Measurements from ENCODE around the gene MED20. TPM values are rescaled to one million over a fixed set of nuclear protein-coding genes. Genes with fewer than 3 reads are reported as not detected.

Gene MED20
- total and polyA plus RNA-seq, 2 of the 4 experiments (the other 2 are of a cell fraction): 24.8 to 38.2 TPM

GRCh38 chr6:41934278-41935192 lies 13.6 kb upstream of the MED20 start (continued):
- no peak for TF ChIP-seq CHD1 (IDR thresholded peaks at IDR 0.05; ENCODE audit: low read depth, low read length)

- Histone ChIP-seq H3K4me1 (ENCODE audit: control insufficient read depth, insufficient read depth, low read length) (peaks cover 3% of the 10 kb centered on the region; the same call in 1 of the 2 replicates), H2BK15ac (ENCODE audit: low read depth, low read length) (no peak overlapping the region), H4K5ac (ENCODE audit: low read depth, low read length) (no peak overlapping the region), H2BK20ac (ENCODE audit: low read depth, low read length) (no peak overlapping the region), H3K27ac (ENCODE audit: insufficient read depth, low read length) (no peak overlapping the region), H3K9me1 (ENCODE audit: insufficient read depth, low read length) (no peaks in the 10 kb centered on the region), H4K8ac (ENCODE audit: low read depth in 2 of 2, low read length in 2 of 2) (no peak overlapping the region), H3K79me1 (ENCODE audit: low read depth in 1 of 2, low read length in 2 of 2) (peaks cover 32 to 55% of the 10 kb centered on the region in 2 experiments), H2BK120ac (ENCODE audit: low read depth, low read length) (no peak overlapping the region), H3K4me3 (ENCODE audit: insufficient read depth, low read depth, low read length) (no peak overlapping the region), H3K4me2 (ENCODE audit: low read depth, low read length) (no peak overlapping the region), H3K4ac (ENCODE audit: low read depth, low read length) (no peak overlapping the region), H3K36me3 (ENCODE audit: control insufficient read depth, insufficient read depth, low read length) (peaks cover 70% of the 10 kb centered on the region), H4K91ac (ENCODE audit: insufficient read depth, low read depth, low read length) (no peak overlapping the region), H3K18ac (ENCODE audit: low read depth, low read length) (no peak overlapping the region), H3K9me3 (ENCODE audit: control insufficient read depth, insufficient read depth, low read length) (no peaks in the 10 kb centered on the region), H2BK5ac (ENCODE audit: low read depth, low read length, poor library complexity, severe bottlenecking) (no peak overlapping the region), H2AFZ (replicated peaks; ENCODE audit: low read length, poor library complexity) (no peak overlapping the region), H2AK5ac (ENCODE audit: low read depth, low read length) (no peak overlapping the region), H3K9ac (ENCODE audit: low read depth, low read length) (no peak overlapping the region), H2AK9ac (replicated peaks; ENCODE audit: low read depth, low read length, poor library complexity) (no peak overlapping the region), H4K20me1 (ENCODE audit: insufficient read depth, low read length) (peaks cover 39% of the 10 kb centered on the region), H3K27me3 (ENCODE audit: control insufficient read depth, insufficient read depth, low read length) (no peaks in the 10 kb centered on the region), H3K14ac (replicated peaks; ENCODE audit: low read depth, low read length) (no peak overlapping the region), H3K56ac (ENCODE audit: extremely low read depth, insufficient read depth, low read length) (no peak overlapping the region), H3K23ac (ENCODE audit: low read depth, low read length) (no peak overlapping the region)
- intact Hi-C loops (cut with micrococcal nuclease): no loop called here
- ChIA-PET POLR2A (ENCODE audit: unreplicated experiment) (no interaction called here), CTCF (no interaction called here)
- in situ Hi-C loops (cut with MboI; ENCODE audit: low sequenced_read_pairs): loop anchor here (5.0 to 10.0 kb wide), 2 partner anchors 85 to 148 kb away; partner anchors contain the start of genes PRICKLE4 and TOMM6
- ATAC-seq (ENCODE audit: low read depth) (no peak), DNase-seq (no peak)
- WGBS, 2 experiments (ENCODE audit: extremely low coverage in 2 of 2, insufficient read length in 1 of 2): 94% methylated on average over 13 of the region's 15 CpGs; no CpG with 5 or more reads in 1 of the 2 experiments
- TF ChIP-seq RFX5 (IDR thresholded peaks at IDR 0.05; ENCODE audit: low read depth, low read length) (no peak), MAFK (IDR thresholded peaks at IDR 0.05; ENCODE audit: low read depth, low read length) (no peak), SMC3 (IDR thresholded peaks at IDR 0.05; ENCODE audit: low read depth, low read length) (no peak), RCOR1 (IDR thresholded peaks at IDR 0.05; ENCODE audit: insufficient replicate concordance, low read length) (no peak), CEBPB (IDR thresholded peaks at IDR 0.05; ENCODE audit: low read depth, low read length) (no peak), CHD1 (IDR thresholded peaks at IDR 0.05; ENCODE audit: low read depth, low read length) (no peak), MAZ (IDR thresholded peaks at IDR 0.05; ENCODE audit: borderline replicate concordance, low read depth, low read length) (no peak), RAD21 (IDR thresholded peaks at IDR 0.05; ENCODE audit: low read length) (no peak), FOS (IDR thresholded peaks at IDR 0.05; ENCODE audit: low read depth, low read length) (no peak), NFE2L2 (IDR thresholded peaks at IDR 0.05; ENCODE audit: low read depth, low read length) (no peak), POLR2A (IDR thresholded peaks at IDR 0.05; ENCODE audit: low read depth, low read length) (no peak), ELK1 (IDR thresholded peaks at IDR 0.05; ENCODE audit: borderline replicate concordance, low read depth, low read length) (no peak), CTCF (conservative IDR thresholded peaks at IDR 0.05; ENCODE audit: low read depth, low read length) (no peak), MXI1 (IDR thresholded peaks at IDR 0.05; ENCODE audit: borderline replicate concordance, low read depth, low read length) (no peak)
- no TSS peak for BruUV-seq (replicated peaks)
- dilution Hi-C loops (cut with HindIII; ENCODE audit: low sequenced_read_pairs, unreplicated experiment): no loop called here
These were observed 11.4 kb upstream of the MED20 start for GRCh38 chr6:41932378-41932777.
